Measurements from ENCODE around the gene THUMPD3.

THUMPD3 gene

DNA sequence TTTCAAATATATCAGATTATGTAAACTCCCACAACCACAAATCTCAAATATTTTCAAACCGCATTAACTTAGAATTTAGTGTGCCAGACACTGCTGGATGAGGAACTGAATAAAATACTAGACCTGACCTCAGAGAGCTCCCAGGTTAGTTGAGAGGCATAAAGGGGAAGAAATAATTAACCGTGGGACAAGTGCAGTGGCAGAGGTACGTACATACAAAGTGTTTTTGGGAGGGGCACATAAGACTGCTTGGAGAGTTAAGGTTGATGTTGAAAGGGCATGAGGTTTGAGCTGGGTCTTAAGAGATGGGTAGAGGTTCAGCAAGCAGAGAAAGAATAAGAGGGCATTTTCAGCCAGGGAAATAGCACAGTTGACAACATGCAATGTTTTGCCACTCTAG, 17.2 kb downstream of the THUMPD3 start:
- H3K4me3 ChIP-seq (ENCODE audit: low read depth, low read length) = no peak overlapping the region
- TF ChIP-seq, protein P1, sequence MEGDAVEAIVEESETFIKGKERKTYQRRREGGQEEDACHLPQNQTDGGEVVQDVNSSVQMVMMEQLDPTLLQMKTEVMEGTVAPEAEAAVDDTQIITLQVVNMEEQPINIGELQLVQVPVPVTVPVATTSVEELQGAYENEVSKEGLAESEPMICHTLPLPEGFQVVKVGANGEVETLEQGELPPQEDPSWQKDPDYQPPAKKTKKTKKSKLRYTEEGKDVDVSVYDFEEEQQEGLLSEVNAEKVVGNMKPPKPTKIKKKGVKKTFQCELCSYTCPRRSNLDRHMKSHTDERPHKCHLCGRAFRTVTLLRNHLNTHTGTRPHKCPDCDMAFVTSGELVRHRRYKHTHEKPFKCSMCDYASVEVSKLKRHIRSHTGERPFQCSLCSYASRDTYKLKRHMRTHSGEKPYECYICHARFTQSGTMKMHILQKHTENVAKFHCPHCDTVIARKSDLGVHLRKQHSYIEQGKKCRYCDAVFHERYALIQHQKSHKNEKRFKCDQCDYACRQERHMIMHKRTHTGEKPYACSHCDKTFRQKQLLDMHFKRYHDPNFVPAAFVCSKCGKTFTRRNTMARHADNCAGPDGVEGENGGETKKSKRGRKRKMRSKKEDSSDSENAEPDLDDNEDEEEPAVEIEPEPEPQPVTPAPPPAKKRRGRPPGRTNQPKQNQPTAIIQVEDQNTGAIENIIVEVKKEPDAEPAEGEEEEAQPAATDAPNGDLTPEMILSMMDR (IDR thresholded peaks at IDR 0.05; ENCODE audit: borderline replicate concordance, insufficient read depth, low read depth, low read length) = no peak

DNA sequence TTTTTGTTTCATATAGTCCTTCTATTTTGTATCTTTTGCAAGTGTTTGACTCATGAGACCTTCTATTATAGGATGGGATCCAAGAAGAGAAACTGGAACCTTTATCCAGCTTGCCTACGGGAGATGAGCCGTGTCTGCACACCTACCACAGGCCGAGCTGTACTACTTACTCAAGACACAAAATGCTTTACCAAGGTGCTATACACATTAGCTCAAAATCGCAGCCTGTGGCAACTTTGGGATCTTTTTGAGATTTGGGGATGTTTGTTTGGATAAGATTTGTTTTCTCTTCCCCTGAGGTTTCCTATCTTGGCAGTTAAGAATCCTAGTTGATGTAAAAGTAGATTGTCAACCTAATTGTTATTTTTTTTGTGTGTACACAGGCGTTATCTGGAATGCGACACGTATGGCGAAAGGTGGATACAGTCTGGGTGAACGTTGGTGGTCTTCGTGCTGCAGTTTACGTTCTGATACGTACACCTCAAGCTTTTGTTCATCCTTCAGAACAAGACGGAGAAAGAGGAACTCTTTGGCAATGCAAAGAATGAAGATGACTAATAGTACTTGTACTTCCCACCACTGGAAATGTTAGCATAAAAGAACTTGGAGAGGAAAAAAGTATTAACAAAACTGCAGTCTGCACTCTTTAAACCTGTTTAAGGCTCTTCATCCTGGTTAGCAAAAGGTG, 21.4 kb downstream of the THUMPD3 start:
- TF ChIP-seq, protein P1 (IDR thresholded peaks at IDR 0.05; ENCODE audit: borderline replicate concordance, insufficient read depth, low read depth, low read length) = no peak
- H3K4me3 ChIP-seq (ENCODE audit: low read depth, low read length) = no peak overlapping the region

DNA sequence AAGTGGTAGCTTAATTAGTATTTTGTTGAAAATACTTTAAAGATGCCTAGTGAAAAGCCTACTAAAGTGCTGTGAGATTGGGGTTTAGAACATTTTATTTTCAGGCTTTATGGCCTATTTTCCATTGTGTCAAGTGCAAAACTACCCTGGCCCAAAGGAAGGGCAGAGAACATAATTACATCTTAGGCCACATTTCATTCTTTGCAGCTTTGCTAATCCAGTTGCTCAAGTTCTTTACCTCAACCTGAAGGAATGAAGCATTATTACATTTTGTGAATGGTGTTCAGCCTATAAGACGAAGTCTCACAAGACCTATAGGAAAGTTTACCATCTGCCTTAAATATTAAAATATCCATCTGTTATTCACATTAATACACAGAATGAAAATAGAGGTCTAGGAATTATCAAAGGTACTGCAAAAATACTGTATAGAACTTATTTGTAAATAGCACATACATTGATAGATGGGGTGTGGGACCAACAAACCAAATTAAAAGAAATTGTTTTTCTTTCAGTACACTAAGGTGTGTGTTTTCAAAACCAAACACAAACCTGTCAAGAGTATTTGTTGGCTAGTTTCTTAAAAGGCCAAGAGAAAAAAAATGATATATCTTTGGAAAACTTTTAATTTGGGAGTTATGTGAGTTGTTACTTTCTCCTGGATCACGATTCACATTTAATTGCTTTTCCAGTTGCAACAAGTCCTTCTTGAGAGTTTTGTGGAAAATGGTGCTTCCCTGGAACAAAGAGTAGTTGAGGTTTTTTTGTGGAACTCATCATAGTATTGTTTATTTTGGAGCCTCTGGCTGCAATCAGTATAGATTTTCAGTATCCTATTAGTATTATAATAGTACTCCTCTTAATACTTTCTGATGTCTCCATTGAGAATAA, 22.6 kb downstream of the THUMPD3 start:
- no peak overlapping the region for H3K4me3 ChIP-seq (ENCODE audit: low read depth, low read length)
- TF ChIP-seq, protein P1 (IDR thresholded peaks at IDR 0.05; ENCODE audit: borderline replicate concordance, insufficient read depth, low read depth, low read length) = no peak

DNA sequence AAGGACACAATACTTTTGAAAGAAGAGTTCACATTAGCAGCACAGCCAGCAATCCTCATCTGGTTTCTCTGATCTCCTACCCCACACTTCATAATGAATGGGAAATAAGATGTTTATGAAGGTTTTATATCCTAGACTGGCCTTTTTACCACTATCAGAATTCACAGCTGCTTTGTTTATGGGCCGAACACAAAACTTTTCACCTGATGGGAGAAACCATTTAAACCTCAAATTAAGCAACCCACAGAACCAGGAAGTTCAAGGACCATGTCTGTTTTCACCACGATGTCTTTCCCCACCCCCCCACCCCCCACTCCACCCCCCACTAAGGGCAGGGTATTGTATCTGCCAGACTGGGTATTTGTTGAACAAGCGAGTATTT, 23.2 kb downstream of the THUMPD3 start:
- TF ChIP-seq, protein P1 (IDR thresholded peaks at IDR 0.05; ENCODE audit: borderline replicate concordance, insufficient read depth, low read depth, low read length) = no peak
- no peak overlapping the region for H3K4me3 ChIP-seq (ENCODE audit: low read depth, low read length)

DNA sequence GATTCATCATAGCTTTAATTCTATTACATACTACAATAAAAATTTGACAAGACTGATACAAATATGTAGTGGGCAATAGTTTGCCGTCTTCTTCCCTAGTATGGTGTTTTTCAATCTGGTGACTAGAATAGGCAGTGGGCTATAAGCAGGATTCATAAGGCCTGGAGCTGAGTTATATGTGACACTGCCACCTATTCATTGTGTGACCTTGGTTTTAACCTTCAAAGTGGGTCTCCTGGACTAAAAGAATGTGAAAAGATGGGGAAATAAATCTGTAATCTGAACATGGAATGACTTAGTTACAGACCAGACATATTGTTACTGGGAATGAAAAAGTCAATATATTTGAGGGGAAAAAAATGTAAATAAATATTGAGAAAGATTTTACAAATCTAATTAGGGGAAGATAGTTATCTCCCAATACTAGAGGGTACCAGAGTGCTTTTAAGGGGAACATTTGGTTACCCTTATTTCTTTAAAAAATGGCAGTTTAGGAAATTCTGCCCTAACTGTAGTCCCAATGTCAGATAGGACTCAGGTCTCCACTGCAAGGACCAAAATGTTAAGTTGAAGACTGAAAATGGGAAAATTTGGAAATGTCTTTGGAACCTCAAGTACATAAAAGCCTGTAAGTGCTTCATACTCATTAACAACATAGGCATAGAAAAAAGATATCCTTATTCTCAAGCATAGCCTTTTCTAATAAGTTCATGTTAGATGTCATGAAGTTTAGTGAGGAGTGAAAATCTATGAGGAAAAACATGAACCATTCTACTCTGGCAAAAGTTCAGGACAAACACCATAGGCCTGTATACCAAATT, 23.9 kb downstream of the THUMPD3 start:
- TF ChIP-seq, protein P1 (IDR thresholded peaks at IDR 0.05; ENCODE audit: borderline replicate concordance, insufficient read depth, low read depth, low read length) = no peak
- no peak overlapping the region for H3K4me3 ChIP-seq (ENCODE audit: low read depth, low read length)

DNA sequence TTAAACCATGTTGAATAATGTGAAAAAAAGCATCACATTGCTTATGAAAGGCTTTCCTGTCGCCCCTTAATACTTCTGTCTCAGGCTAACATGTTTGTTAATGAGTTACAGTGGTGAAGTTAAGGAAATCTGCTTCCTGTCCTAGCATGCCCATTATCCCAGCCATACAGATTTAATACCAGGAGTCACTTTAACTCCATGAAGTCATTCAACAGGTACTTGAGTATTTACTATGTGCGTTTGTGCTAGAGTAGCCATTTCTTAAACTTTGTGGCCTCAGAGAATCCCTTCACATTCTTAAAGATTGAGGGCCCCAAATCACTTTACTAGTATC, 24.4 kb downstream of the THUMPD3 start:
- H3K4me3 ChIP-seq (ENCODE audit: low read depth, low read length) = no peak overlapping the region
- TF ChIP-seq, protein P1 (IDR thresholded peaks at IDR 0.05; ENCODE audit: borderline replicate concordance, insufficient read depth, low read depth, low read length) = no peak
